GM12891 (cell line): Measurements from ENCODE around the gene CHMP2A.

ENCODE experiments used
- PAX5 ChIP-seq: IDR thresholded peaks from 2 replicates; pipeline ENCODE4 v1.6.1; 2011; ENCODE audit warnings: low read length, moderate library complexity, mild to moderate bottlenecking; ENCODE audit not compliant: insufficient read depth, severe bottlenecking
- POLR2A ChIP-seq: IDR thresholded peaks from 2 replicates; pipeline ENCODE4 v1.6.1; 2011; ENCODE audit warnings: low read depth, low read length, control low read depth
- POLR2AphosphoS5 ChIP-seq: IDR thresholded peaks from 2 replicates; pipeline ENCODE4 v1.6.1; 2011; ENCODE audit warnings: low read depth, low read length, control low read depth
- POU2F2 ChIP-seq: IDR thresholded peaks from 2 replicates; pipeline ENCODE4 v1.6.1; 2011; ENCODE audit warnings: low read depth, mild to moderate bottlenecking, control low read depth, low read length, moderate library complexity
- SPI1 ChIP-seq: IDR thresholded peaks from 2 replicates; pipeline ENCODE4 v1.6.1; 2011; ENCODE audit warnings: low read depth, low read length, control low read depth
- TAF1 ChIP-seq: IDR thresholded peaks from 2 replicates; pipeline ENCODE4 v1.6.1; 2011; ENCODE audit warnings: low read depth, low read length, control low read depth

- no peak for TF ChIP-seq POLR2A
- no peak for TF ChIP-seq POLR2AphosphoS5
- no peak for TF ChIP-seq TAF1
- no peak for TF ChIP-seq POU2F2
- no peak for TF ChIP-seq SPI1
- no peak for TF ChIP-seq PAX5
Measured at GRCh38 chr19:58556622-58557220, 1.8 kb upstream of the CHMP2A start.
